Osteoblast (primary cell): Measurements from ENCODE around the gene UTP14C. TPM values are rescaled to one million over a fixed set of nuclear protein-coding genes. Genes with fewer than 3 reads are reported as not detected.
"Not testable (repeated sequence)": the region's sequence is repeated elsewhere in the genome, so short reads cannot be mapped to it uniquely, and the experiment has no call there.

Experiments
- DNase-seq: peaks from one replicate; pipeline ENCODE4 v3.0.0; 2011; ENCODE audit warnings: low spot score, mixed read lengths; ENCODE audit not compliant: insufficient read length; ENCODE audit errors: missing footprints
- H2AFZ ChIP-seq: 2 replicates; pipeline ENCODE4 v1.6.0; 2011; ENCODE audit warnings: mild to moderate bottlenecking, low read length
- H3K27ac ChIP-seq: 2 replicates; pipeline ENCODE4 v1.5.1; 2011; ENCODE audit warnings: mild to moderate bottlenecking, low read depth, low read length, moderate library complexity
- H3K27me3 ChIP-seq: 2 replicates; pipeline ENCODE4 v1.6.0; 2012; ENCODE audit warnings: mild to moderate bottlenecking, control low read depth, inconsistent platforms, low read length, moderate library complexity; ENCODE audit not compliant: insufficient read depth
- H3K36me3 ChIP-seq: 2 replicates; pipeline ENCODE4 v1.5.1; 2011; ENCODE audit warnings: mild to moderate bottlenecking, low read length, control low read depth, moderate library complexity; ENCODE audit not compliant: insufficient read depth
- H3K4me1 ChIP-seq: 2 replicates; pipeline ENCODE4 v1.5.1; 2011; ENCODE audit warnings: mild to moderate bottlenecking, low read length, control low read depth, moderate library complexity; ENCODE audit not compliant: insufficient read depth
- H3K4me2 ChIP-seq: 2 replicates; pipeline ENCODE4 v1.6.0; 2011; ENCODE audit warnings: mild to moderate bottlenecking, low read length; ENCODE audit not compliant: insufficient read depth
- H3K4me3 ChIP-seq: fragments of 200-600 bp; sonication (generic); 3 replicates; pipeline ENCODE4 v1.5.1; 2012; ENCODE audit warnings: mild to moderate bottlenecking, low read length, inconsistent platforms; ENCODE audit not compliant: insufficient read depth
- H3K79me2 ChIP-seq: 2 replicates; pipeline ENCODE4 v1.6.0; 2012; ENCODE audit warnings: mild to moderate bottlenecking, low read length, control low read depth, inconsistent platforms; ENCODE audit not compliant: insufficient read depth
- H3K9me3 ChIP-seq: 2 replicates; pipeline ENCODE4 v1.5.1; 2011; ENCODE audit warnings: low read depth, low read length, control low read depth
- H4K20me1 ChIP-seq: 2 replicates; pipeline ENCODE4 v1.6.0; 2012; ENCODE audit warnings: mild to moderate bottlenecking, low read length, control low read depth; ENCODE audit not compliant: insufficient read depth
- CTCF ChIP-seq: IDR thresholded peaks from 2 replicates; pipeline ENCODE4 v1.5.1; 2011; ENCODE audit warnings: mild to moderate bottlenecking, low read depth, low read length, moderate library complexity; ENCODE audit errors: extremely low read depth
- total RNA-seq: library from RNA; depleted of rRNA; stranded (reverse); fragments of >200 nt; gene quantifications from 2 replicates; pipeline ENCODE4 v1.2.3, GENCODE V29; 2012

The UTP14C gene
- total RNA-seq, 1 donor: 15.9 TPM

GRCh38 chr13:52027832-52028231 is 3.3 kb downstream of the UTP14C start:
- H4K20me1 ChIP-seq: peaks cover 3% of the 10 kb centered on the region
- no peak overlapping the region for H3K4me2 ChIP-seq
- H3K27me3 ChIP-seq: no peaks in the 10 kb centered on the region
- H3K36me3 ChIP-seq: peaks cover 33% of the 10 kb centered on the region
- H3K4me1 ChIP-seq: no peaks in the 10 kb centered on the region
- H3K4me3 ChIP-seq: no peak overlapping the region
- H2AFZ ChIP-seq: no peak overlapping the region
- no peaks in the 10 kb centered on the region for H3K9me3 ChIP-seq
- H3K79me2 ChIP-seq: peaks cover 8% of the 10 kb centered on the region
- no peak for TF ChIP-seq CTCF
- H3K27ac ChIP-seq: no peak overlapping the region
- DNase-seq: no peak

DNA sequence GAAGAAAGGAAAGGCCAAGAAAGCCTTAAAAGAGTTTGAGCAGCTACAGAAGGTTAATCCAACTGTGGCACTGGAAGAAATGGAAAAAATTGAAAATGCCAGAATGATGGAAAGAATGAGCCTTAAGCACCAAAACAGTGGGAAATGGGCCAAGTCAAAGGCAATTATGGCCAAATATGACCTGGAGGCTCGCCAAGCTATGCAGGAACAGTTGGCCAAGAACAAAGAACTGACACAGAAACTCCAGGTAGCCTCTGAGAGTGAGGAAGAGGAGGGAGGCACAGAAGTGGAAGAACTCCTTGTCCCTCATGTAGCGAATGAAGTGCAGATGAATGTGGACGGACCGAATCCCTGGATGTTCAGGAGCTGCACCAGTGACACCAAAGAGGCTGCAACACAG is 5.1 kb downstream of the UTP14C start:
- H4K20me1 ChIP-seq: peaks cover 3% of the 10 kb centered on the region
- H2AFZ ChIP-seq: no peak overlapping the region
- H3K27me3 ChIP-seq: no peaks in the 10 kb centered on the region
- no peak for TF ChIP-seq CTCF
- no peak overlapping the region for H3K4me3 ChIP-seq
- peaks cover 6% of the 10 kb centered on the region for H3K79me2 ChIP-seq
- peaks cover 17% of the 10 kb centered on the region for H3K36me3 ChIP-seq
- no peak for DNase-seq
- H3K27ac ChIP-seq: no peak overlapping the region
- H3K4me2 ChIP-seq: no peak overlapping the region
- no peaks in the 10 kb centered on the region for H3K9me3 ChIP-seq
- H3K4me1 ChIP-seq: no peaks in the 10 kb centered on the region

GRCh38 chr13:52030401-52030800 is 5.9 kb downstream of the UTP14C start:
- H3K79me2 ChIP-seq, H3K4me2 ChIP-seq, H3K4me1 ChIP-seq, H2AFZ ChIP-seq, DNase-seq, H3K9me3 ChIP-seq, H3K36me3 ChIP-seq, H3K4me3 ChIP-seq, H4K20me1 ChIP-seq, H3K27ac ChIP-seq, H3K27me3 ChIP-seq: not testable (repeated sequence)

GRCh38 chr13:52033039-52033438 is 8.5 kb downstream of the UTP14C start:
- no peaks in the 10 kb centered on the region for H4K20me1 ChIP-seq
- no peak for TF ChIP-seq CTCF
- DNase-seq: no peak
- H2AFZ ChIP-seq: no peak overlapping the region
- H3K4me1 ChIP-seq: no peaks in the 10 kb centered on the region
- H3K4me2 ChIP-seq: no peak overlapping the region
- no peak overlapping the region for H3K27ac ChIP-seq
- no peaks in the 10 kb centered on the region for H3K27me3 ChIP-seq
- H3K79me2 ChIP-seq: no peaks in the 10 kb centered on the region
- H3K9me3 ChIP-seq: no peaks in the 10 kb centered on the region
- H3K4me3 ChIP-seq: no peak overlapping the region
- peaks cover 9% of the 10 kb centered on the region for H3K36me3 ChIP-seq
